ENCODE measurements around the gene POU4F1. TPM values are rescaled to one million over a fixed set of nuclear protein-coding genes. Genes with fewer than 3 reads are reported as not detected.
A peak's percentile ranks its signal among the peaks of the same experiment; 100 is the strongest.

Gene POU4F1
- total RNA-seq, 4 donors from 2014 or later: 0.13 to 0.16 TPM; not detected in 2

GRCh38 chr13:78609464-78610205 is 6.3 kb upstream of the POU4F1 start:
- no peak overlapping the region for H3K27ac ChIP-seq
- H3K9me3 ChIP-seq: no peaks in the 10 kb centered on the region
- no peak for TF ChIP-seq POLR2AphosphoS5 (IDR thresholded peaks at IDR 0.05)
- no peak for TF ChIP-seq POLR2A (IDR thresholded peaks at IDR 0.05)
- TF ChIP-seq EP300 (IDR thresholded peaks at IDR 0.05): no peak
- TF ChIP-seq CTCF (IDR thresholded peaks at IDR 0.05): no peak
- peaks cover 59% of the 10 kb centered on the region for H3K27me3 ChIP-seq
- peak overlapping the region; percentile 53 for H3K4me3 ChIP-seq
- no peaks in the 10 kb centered on the region for H3K36me3 ChIP-seq
- WGBS: 22% methylated on average over 22 of the region's 33 CpGs
- H3K4me1 ChIP-seq: peaks cover 33% of the 10 kb centered on the region
- DNase-seq (ENCODE audit: low spot score in 2 of 2): no peak

- Histone ChIP-seq H3K36me3 (no peaks in the 10 kb centered on the region), H3K4me1 (peaks cover 38% of the 10 kb centered on the region), H3K4me3 (peak overlapping the region; percentile 53), H3K9me3 (no peaks in the 10 kb centered on the region), H3K27me3 (peaks cover 67% of the 10 kb centered on the region), H3K27ac (no peak overlapping the region)
- TF ChIP-seq CTCF (IDR thresholded peaks at IDR 0.05) (no peak), POLR2A (IDR thresholded peaks at IDR 0.05) (no peak), EP300 (IDR thresholded peaks at IDR 0.05) (no peak), POLR2AphosphoS5 (IDR thresholded peaks at IDR 0.05) (no peak)
- DNase-seq (ENCODE audit: low spot score in 2 of 2): no peak
- WGBS: 2% methylated on average over 40 of the region's 54 CpGs
Measured at GRCh38 chr13:78608688-78609463, 5.5 kb upstream of the POU4F1 start.

GRCh38 chr13:78608252-78608687 is 4.9 kb upstream of the POU4F1 start:
- H3K9me3 ChIP-seq: no peaks in the 10 kb centered on the region
- peak overlapping the region; percentile 53 for H3K4me3 ChIP-seq
- 15% methylated on average over 10 of the region's 15 CpGs for WGBS
- no peak overlapping the region for H3K27ac ChIP-seq
- H3K4me1 ChIP-seq: peaks cover 44% of the 10 kb centered on the region
- peaks cover 73% of the 10 kb centered on the region for H3K27me3 ChIP-seq
- DNase-seq (ENCODE audit: low spot score in 2 of 2): no peak
- H3K36me3 ChIP-seq: no peaks in the 10 kb centered on the region
- TF ChIP-seq CTCF (IDR thresholded peaks at IDR 0.05): no peak
- TF ChIP-seq EP300 (IDR thresholded peaks at IDR 0.05): no peak
- no peak for TF ChIP-seq POLR2AphosphoS5 (IDR thresholded peaks at IDR 0.05)
- no peak for TF ChIP-seq POLR2A (IDR thresholded peaks at IDR 0.05)

- no peaks in the 10 kb centered on the region for H3K9me3 ChIP-seq
- H3K27ac ChIP-seq: no peak overlapping the region
- no peaks in the 10 kb centered on the region for H3K36me3 ChIP-seq
- no peak for DNase-seq (ENCODE audit: low spot score in 2 of 2)
- WGBS: 10% methylated on average over 30 of the region's 42 CpGs
- H3K4me3 ChIP-seq: peak overlapping the region; percentile 22
- no peak for TF ChIP-seq POLR2A (IDR thresholded peaks at IDR 0.05)
- peaks cover 79% of the 10 kb centered on the region for H3K27me3 ChIP-seq
- peaks cover 50% of the 10 kb centered on the region for H3K4me1 ChIP-seq
Measured at GRCh38 chr13:78607409-78608251, 4.3 kb upstream of the POU4F1 start.

- WGBS: 12% methylated on average over 27 of the region's 30 CpGs
- H3K27ac ChIP-seq: no peak overlapping the region
- H3K4me3 ChIP-seq: peak overlapping the region; percentile 22
- peaks cover 84% of the 10 kb centered on the region for H3K27me3 ChIP-seq
- DNase-seq (ENCODE audit: low spot score in 2 of 2): no peak
- no peaks in the 10 kb centered on the region for H3K9me3 ChIP-seq
- TF ChIP-seq EP300 (IDR thresholded peaks at IDR 0.05) (no peak), CTCF (IDR thresholded peaks at IDR 0.05) (no peak)
- H3K4me1 ChIP-seq: peaks cover 55% of the 10 kb centered on the region
- H3K36me3 ChIP-seq: no peaks in the 10 kb centered on the region
Measured at GRCh38 chr13:78606471-78607408, 3.4 kb upstream of the POU4F1 start.
